K562 (cell line): ENCODE results near the gene ADGRB2.

Experiments
- DPF2 ChIP-seq: fragments of 450-650 bp; IDR thresholded peaks from 2 replicates; pipeline ENCODE4 v1.6.1; 2016
- HOXB6 ChIP-seq: fragments of 250-450 bp; sonication (Bioruptor Pico); IDR thresholded peaks from 2 replicates; pipeline ENCODE4 v1.5.1; 2022; ENCODE audit warnings: mild to moderate bottlenecking, borderline replicate concordance
- NFXL1 ChIP-seq: fragments of 450-650 bp; formaldehyde crosslinking; IDR thresholded peaks from 2 replicates; pipeline ENCODE4 v1.4.0; 2021; ENCODE audit warnings: mild to moderate bottlenecking
- PHB ChIP-seq: fragments of 250-450 bp; sonication (Bioruptor Pico); IDR thresholded peaks from 2 replicates; pipeline ENCODE4 v1.5.0; 2021
- POLR2AphosphoS5 ChIP-seq: IDR thresholded peaks from 2 replicates; pipeline ENCODE4 v1.6.1; 2011; ENCODE audit warnings: mild to moderate bottlenecking, low read depth, low read length, moderate library complexity; ENCODE audit not compliant: control insufficient read depth, insufficient read depth
- SIN3A ChIP-seq, 2 experiments: fragments of 150-350 bp in 1 of 2; IDR thresholded peaks; 2 replicates each; pipeline ENCODE4 v1.6.1; 2011 to 2016; ENCODE audit warnings: borderline replicate concordance in 2 of 2, low read depth in 2 of 2, low read length in 2 of 2, mild to moderate bottlenecking in 2 of 2, moderate library complexity in 2 of 2; ENCODE audit not compliant: control insufficient read depth in 1 of 2
- TBL1XR1 ChIP-seq, 2 experiments: IDR thresholded peaks; 2 replicates each; pipeline ENCODE4 v1.6.1; 2012; ENCODE audit warnings: improper control_type of control experiment in 2 of 2, low read length in 2 of 2, mild to moderate bottlenecking in 1 of 2
- ZNF143 ChIP-seq: sonication (generic); formaldehyde crosslinking; IDR thresholded peaks from 2 replicates; pipeline ENCODE4 v1.9.0; 2022; ENCODE audit warnings: mild to moderate bottlenecking, missing genetic modification reagents
- ZNF3 ChIP-seq: fragments of 250-450 bp; sonication (Bioruptor Pico); IDR thresholded peaks from 2 replicates; pipeline ENCODE4 v1.5.0; 2021; ENCODE audit warnings: mild to moderate bottlenecking, moderate library complexity
- ZNF583 ChIP-seq: fragments of 250-450 bp; sonication (Bioruptor Pico); IDR thresholded peaks from 2 replicates; pipeline ENCODE4 v1.4.0; 2020
- TF ChIP-seq, protein P1 (sequence below): fragments of 250-450 bp; sonication (Bioruptor Pico); IDR thresholded peaks from 2 replicates; pipeline ENCODE4 v1.4.0; 2020; ENCODE audit warnings: mild to moderate bottlenecking
- TF ChIP-seq, protein P2 (sequence below), 3 experiments: IDR thresholded peaks in 2 of 3; conservative IDR thresholded peaks in 1 of 3; 2 replicates each; pipeline ENCODE4 v1.5.1; 2011 to 2012; ENCODE audit warnings: low read length in 3 of 3, mild to moderate bottlenecking in 3 of 3, control low read depth in 2 of 3, improper control_type of control experiment in 1 of 3, inconsistent platforms in 1 of 3, low read depth in 1 of 3, mixed read lengths in 1 of 3, moderate library complexity in 1 of 3; ENCODE audit not compliant: insufficient read depth in 2 of 3
- TF ChIP-seq, protein P3 (sequence below): sonication (generic); formaldehyde crosslinking; IDR thresholded peaks from 2 replicates; pipeline ENCODE4 v1.8.0; 2023; ENCODE audit warnings: missing genetic modification reagents, mild to moderate bottlenecking, borderline replicate concordance
- TF ChIP-seq, protein P4 (sequence below), 2 experiments: fragments of 200-800 bp in 1 of 2; sonication (Bioruptor generic) in 1 of 2; sonication (generic) in 1 of 2; formaldehyde crosslinking in 1 of 2; IDR thresholded peaks in 1 of 2; conservative IDR thresholded peaks in 1 of 2; 2 replicates each; pipeline versions ENCODE4 v1.5.0 to v1.6.1; 2016 to 2020; ENCODE audit warnings: missing compliant biosample characterization in 1 of 2, missing genetic modification characterization in 1 of 2, missing genetic modification reagents in 1 of 2

DNA sequence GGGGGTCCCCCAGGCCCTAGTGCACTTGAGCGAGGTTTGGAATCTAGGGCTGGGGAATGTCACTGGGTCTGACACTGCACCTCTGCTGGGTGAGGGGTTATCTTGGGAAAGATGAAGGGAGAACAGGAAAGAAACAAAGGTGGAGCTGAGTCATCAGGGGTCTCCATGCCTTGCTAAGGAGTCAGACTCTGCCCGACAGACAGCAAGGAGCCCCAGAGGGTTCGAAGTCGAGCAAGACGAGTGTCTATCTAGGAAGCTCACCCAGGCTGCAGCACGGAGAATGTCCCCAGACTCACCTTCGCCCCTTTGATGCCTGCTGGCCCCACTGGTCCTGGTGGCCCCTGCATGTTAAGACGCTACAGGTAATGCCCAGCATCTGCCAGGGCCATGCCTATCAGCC, 78.3 kb downstream of the ADGRB2 start:
- TF ChIP-seq, protein P1, sequence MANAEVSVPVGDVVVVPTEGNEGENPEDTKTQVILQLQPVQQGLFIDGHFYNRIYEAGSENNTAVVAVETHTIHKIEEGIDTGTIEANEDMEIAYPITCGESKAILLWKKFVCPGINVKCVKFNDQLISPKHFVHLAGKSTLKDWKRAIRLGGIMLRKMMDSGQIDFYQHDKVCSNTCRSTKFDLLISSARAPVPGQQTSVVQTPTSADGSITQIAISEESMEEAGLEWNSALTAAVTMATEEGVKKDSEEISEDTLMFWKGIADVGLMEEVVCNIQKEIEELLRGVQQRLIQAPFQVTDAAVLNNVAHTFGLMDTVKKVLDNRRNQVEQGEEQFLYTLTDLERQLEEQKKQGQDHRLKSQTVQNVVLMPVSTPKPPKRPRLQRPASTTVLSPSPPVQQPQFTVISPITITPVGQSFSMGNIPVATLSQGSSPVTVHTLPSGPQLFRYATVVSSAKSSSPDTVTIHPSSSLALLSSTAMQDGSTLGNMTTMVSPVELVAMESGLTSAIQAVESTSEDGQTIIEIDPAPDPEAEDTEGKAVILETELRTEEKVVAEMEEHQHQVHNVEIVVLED (CRISPR knock-in tag), result no peak
- no peak for TF ChIP-seq PHB
- no peak for TF ChIP-seq POLR2AphosphoS5
- TF ChIP-seq ZNF3 (CRISPR knock-in tag), result no peak
- TF ChIP-seq DPF2, result no peak
- TF ChIP-seq, protein P2, sequence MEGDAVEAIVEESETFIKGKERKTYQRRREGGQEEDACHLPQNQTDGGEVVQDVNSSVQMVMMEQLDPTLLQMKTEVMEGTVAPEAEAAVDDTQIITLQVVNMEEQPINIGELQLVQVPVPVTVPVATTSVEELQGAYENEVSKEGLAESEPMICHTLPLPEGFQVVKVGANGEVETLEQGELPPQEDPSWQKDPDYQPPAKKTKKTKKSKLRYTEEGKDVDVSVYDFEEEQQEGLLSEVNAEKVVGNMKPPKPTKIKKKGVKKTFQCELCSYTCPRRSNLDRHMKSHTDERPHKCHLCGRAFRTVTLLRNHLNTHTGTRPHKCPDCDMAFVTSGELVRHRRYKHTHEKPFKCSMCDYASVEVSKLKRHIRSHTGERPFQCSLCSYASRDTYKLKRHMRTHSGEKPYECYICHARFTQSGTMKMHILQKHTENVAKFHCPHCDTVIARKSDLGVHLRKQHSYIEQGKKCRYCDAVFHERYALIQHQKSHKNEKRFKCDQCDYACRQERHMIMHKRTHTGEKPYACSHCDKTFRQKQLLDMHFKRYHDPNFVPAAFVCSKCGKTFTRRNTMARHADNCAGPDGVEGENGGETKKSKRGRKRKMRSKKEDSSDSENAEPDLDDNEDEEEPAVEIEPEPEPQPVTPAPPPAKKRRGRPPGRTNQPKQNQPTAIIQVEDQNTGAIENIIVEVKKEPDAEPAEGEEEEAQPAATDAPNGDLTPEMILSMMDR (IDR thresholded peaks at IDR 0.05 in 2 of 3, conservative IDR thresholded peaks at IDR 0.05 in 1 of 3; ENCODE audit: insufficient read depth in 2 of 3, low read depth in 1 of 3, low read length in 3 of 3), result no peak
- no peak for TF ChIP-seq HOXB6 (CRISPR knock-in tag)
- TF ChIP-seq ZNF143 (CRISPR knock-in tag), result no peak
- TF ChIP-seq, protein P3, sequence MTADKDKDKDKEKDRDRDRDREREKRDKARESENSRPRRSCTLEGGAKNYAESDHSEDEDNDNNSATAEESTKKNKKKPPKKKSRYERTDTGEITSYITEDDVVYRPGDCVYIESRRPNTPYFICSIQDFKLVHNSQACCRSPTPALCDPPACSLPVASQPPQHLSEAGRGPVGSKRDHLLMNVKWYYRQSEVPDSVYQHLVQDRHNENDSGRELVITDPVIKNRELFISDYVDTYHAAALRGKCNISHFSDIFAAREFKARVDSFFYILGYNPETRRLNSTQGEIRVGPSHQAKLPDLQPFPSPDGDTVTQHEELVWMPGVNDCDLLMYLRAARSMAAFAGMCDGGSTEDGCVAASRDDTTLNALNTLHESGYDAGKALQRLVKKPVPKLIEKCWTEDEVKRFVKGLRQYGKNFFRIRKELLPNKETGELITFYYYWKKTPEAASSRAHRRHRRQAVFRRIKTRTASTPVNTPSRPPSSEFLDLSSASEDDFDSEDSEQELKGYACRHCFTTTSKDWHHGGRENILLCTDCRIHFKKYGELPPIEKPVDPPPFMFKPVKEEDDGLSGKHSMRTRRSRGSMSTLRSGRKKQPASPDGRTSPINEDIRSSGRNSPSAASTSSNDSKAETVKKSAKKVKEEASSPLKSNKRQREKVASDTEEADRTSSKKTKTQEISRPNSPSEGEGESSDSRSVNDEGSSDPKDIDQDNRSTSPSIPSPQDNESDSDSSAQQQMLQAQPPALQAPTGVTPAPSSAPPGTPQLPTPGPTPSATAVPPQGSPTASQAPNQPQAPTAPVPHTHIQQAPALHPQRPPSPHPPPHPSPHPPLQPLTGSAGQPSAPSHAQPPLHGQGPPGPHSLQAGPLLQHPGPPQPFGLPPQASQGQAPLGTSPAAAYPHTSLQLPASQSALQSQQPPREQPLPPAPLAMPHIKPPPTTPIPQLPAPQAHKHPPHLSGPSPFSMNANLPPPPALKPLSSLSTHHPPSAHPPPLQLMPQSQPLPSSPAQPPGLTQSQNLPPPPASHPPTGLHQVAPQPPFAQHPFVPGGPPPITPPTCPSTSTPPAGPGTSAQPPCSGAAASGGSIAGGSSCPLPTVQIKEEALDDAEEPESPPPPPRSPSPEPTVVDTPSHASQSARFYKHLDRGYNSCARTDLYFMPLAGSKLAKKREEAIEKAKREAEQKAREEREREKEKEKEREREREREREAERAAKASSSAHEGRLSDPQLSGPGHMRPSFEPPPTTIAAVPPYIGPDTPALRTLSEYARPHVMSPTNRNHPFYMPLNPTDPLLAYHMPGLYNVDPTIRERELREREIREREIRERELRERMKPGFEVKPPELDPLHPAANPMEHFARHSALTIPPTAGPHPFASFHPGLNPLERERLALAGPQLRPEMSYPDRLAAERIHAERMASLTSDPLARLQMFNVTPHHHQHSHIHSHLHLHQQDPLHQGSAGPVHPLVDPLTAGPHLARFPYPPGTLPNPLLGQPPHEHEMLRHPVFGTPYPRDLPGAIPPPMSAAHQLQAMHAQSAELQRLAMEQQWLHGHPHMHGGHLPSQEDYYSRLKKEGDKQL (CRISPR knock-in tag), result no peak
- no peak for TF ChIP-seq SIN3A (IDR thresholded peaks at IDR 0.05; ENCODE audit: borderline replicate concordance in 2 of 2, control insufficient read depth in 1 of 2, low read depth in 2 of 2, low read length in 2 of 2)
- TF ChIP-seq, protein P4, sequence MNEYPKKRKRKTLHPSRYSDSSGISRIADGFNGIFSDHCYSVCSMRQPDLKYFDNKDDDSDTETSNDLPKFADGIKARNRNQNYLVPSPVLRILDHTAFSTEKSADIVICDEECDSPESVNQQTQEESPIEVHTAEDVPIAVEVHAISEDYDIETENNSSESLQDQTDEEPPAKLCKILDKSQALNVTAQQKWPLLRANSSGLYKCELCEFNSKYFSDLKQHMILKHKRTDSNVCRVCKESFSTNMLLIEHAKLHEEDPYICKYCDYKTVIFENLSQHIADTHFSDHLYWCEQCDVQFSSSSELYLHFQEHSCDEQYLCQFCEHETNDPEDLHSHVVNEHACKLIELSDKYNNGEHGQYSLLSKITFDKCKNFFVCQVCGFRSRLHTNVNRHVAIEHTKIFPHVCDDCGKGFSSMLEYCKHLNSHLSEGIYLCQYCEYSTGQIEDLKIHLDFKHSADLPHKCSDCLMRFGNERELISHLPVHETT (CRISPR knock-in tag; conservative IDR thresholded peaks at IDR 0.05 in 1 of 2, IDR thresholded peaks at IDR 0.05 in 1 of 2), result no peak
- no peak for TF ChIP-seq ZNF583 (CRISPR knock-in tag)
- no peak for TF ChIP-seq NFXL1 (CRISPR knock-in tag)
- no peak for TF ChIP-seq TBL1XR1 (IDR thresholded peaks at IDR 0.05; ENCODE audit: low read length in 2 of 2)
